K562 (cell line): ENCODE data around the gene MBNL1. TPM values are rescaled to one million over a fixed set of nuclear protein-coding genes. Genes with fewer than 3 reads are reported as not detected.

Experiments
- CHAMP1 ChIP-seq: fragments of 450-650 bp; IDR thresholded peaks from 2 replicates; pipeline ENCODE4 v1.6.1; 2016; ENCODE audit warnings: mild to moderate bottlenecking
- CHD1 ChIP-seq: fragments of 200-600 bp; sonication (generic); IDR thresholded peaks from one replicate; pipeline ENCODE4 v1.6.1; 2012; ENCODE audit warnings: mild to moderate bottlenecking, moderate library complexity, low read length, inconsistent platforms
- CHD4 ChIP-seq: fragments of 200-600 bp; sonication (generic); IDR thresholded peaks from 3 replicates; pipeline ENCODE4 v1.6.1; 2012; ENCODE audit warnings: low read depth, mild to moderate bottlenecking, mixed read lengths, low read length, inconsistent platforms; ENCODE audit not compliant: insufficient read depth, insufficient replicate concordance, poor library complexity, severe bottlenecking
- CXXC5 ChIP-seq: fragments of 250-450 bp; sonication (Bioruptor Pico); IDR thresholded peaks from 2 replicates; pipeline ENCODE4 v1.8.0; 2022; ENCODE audit warnings: inconsistent platforms, mild to moderate bottlenecking, moderate library complexity
- DIDO1 ChIP-seq: fragments of 450-650 bp; IDR thresholded peaks from 2 replicates; pipeline ENCODE4 v1.6.1; 2016; ENCODE audit warnings: low read depth, missing biosample characterization, missing genetic modification characterization
- ERF ChIP-seq: fragments of 450-650 bp; formaldehyde crosslinking; IDR thresholded peaks from 2 replicates; pipeline ENCODE4 v1.4.0; 2020; ENCODE audit warnings: mild to moderate bottlenecking, mixed read lengths
- KLF6 ChIP-seq: fragments of 250-450 bp; sonication (Bioruptor Pico); IDR thresholded peaks from 2 replicates; pipeline ENCODE4 v1.4.0; 2020; ENCODE audit warnings: mild to moderate bottlenecking, moderate library complexity, borderline replicate concordance
- MYC ChIP-seq, 2 experiments: fragments of 250-450 bp in 1 of 2; sonication (Bioruptor Pico) in 1 of 2; IDR thresholded peaks; 2 replicates each; pipeline versions ENCODE4 v1.5.1 to v1.6.1; 2012 to 2021; ENCODE audit warnings: low read depth in 2 of 2, borderline replicate concordance in 1 of 2, improper control_type of control experiment in 1 of 2, low read length in 1 of 2, mild to moderate bottlenecking in 1 of 2, moderate library complexity in 1 of 2
- PRMT5 ChIP-seq: sonication (generic); formaldehyde crosslinking; IDR thresholded peaks from 2 replicates; pipeline ENCODE4 v1.5.0; 2020; ENCODE audit warnings: missing genetic modification reagents
- RBM17 ChIP-seq: fragments of 200-400 bp; formaldehyde crosslinking; IDR thresholded peaks from 2 replicates; pipeline ENCODE4 v1.6.1; 2017; ENCODE audit warnings: low read depth, mild to moderate bottlenecking, low read length, borderline replicate concordance
- SAP30 ChIP-seq: fragments of 200-600 bp; sonication (generic); IDR thresholded peaks from 2 replicates; pipeline ENCODE4 v1.6.1; 2012; ENCODE audit warnings: borderline replicate concordance, low read depth, mild to moderate bottlenecking, moderate library complexity, low read length, control low read depth, inconsistent platforms; ENCODE audit not compliant: insufficient read depth, poor library complexity, severe bottlenecking
- SIX5 ChIP-seq, 2 experiments: IDR thresholded peaks; 2 replicates each; pipeline ENCODE4 v1.6.1; 2011; ENCODE audit warnings: low read length in 2 of 2, borderline replicate concordance in 1 of 2, low read depth in 1 of 2, mild to moderate bottlenecking in 1 of 2, moderate library complexity in 1 of 2; ENCODE audit not compliant: insufficient read depth in 1 of 2
- SLC30A9 ChIP-seq: fragments of 250-450 bp; sonication (Bioruptor Pico); IDR thresholded peaks from 2 replicates; pipeline ENCODE4 v1.8.0; 2022; ENCODE audit warnings: mild to moderate bottlenecking, moderate library complexity
- TEAD2 ChIP-seq: fragments of 450-650 bp; IDR thresholded peaks from 2 replicates; pipeline ENCODE4 v1.6.1; 2016; ENCODE audit warnings: missing genetic modification characterization, control low read depth, missing compliant biosample characterization
- ZBTB43 ChIP-seq: sonication (generic); formaldehyde crosslinking; IDR thresholded peaks from 2 replicates; pipeline ENCODE4 v1.8.0; 2023; ENCODE audit warnings: mild to moderate bottlenecking, missing genetic modification reagents
- ZC3H11A ChIP-seq: IDR thresholded peaks from 2 replicates; pipeline ENCODE4 v1.6.1; 2012; ENCODE audit warnings: low read depth, low read length, improper control_type of control experiment
- ZFP1 ChIP-seq: fragments of 450-650 bp; formaldehyde crosslinking; IDR thresholded peaks from 2 replicates; pipeline ENCODE4 v1.4.0; 2020; ENCODE audit warnings: mild to moderate bottlenecking, mixed read lengths
- ZNF143 ChIP-seq: sonication (generic); formaldehyde crosslinking; IDR thresholded peaks from 2 replicates; pipeline ENCODE4 v1.9.0; 2022; ENCODE audit warnings: mild to moderate bottlenecking, missing genetic modification reagents
- ZNF263 ChIP-seq: sonication (generic); formaldehyde crosslinking; IDR thresholded peaks from 2 replicates; pipeline ENCODE4 v1.8.0; 2022; ENCODE audit warnings: mild to moderate bottlenecking, missing genetic modification reagents, borderline replicate concordance
- ZNF280A ChIP-seq: fragments of 450-650 bp; IDR thresholded peaks from 2 replicates; pipeline ENCODE4 v1.6.1; 2018; ENCODE audit warnings: mild to moderate bottlenecking, low read depth; ENCODE audit not compliant: partially characterized antibody
- ZNF3 ChIP-seq: fragments of 250-450 bp; sonication (Bioruptor Pico); IDR thresholded peaks from 2 replicates; pipeline ENCODE4 v1.5.0; 2021; ENCODE audit warnings: mild to moderate bottlenecking, moderate library complexity
- ZNF347 ChIP-seq: fragments of 450-650 bp; formaldehyde crosslinking; IDR thresholded peaks from 2 replicates; pipeline ENCODE4 v1.4.0; 2020; ENCODE audit warnings: low read depth, mild to moderate bottlenecking, moderate library complexity
- ZNF57 ChIP-seq: fragments of 450-650 bp; formaldehyde crosslinking; IDR thresholded peaks from 2 replicates; pipeline ENCODE4 v1.4.0; 2020; ENCODE audit warnings: mild to moderate bottlenecking, moderate library complexity
- ZNF695 ChIP-seq: fragments of 450-650 bp; formaldehyde crosslinking; IDR thresholded peaks from 2 replicates; pipeline ENCODE4 v1.4.0; 2020; ENCODE audit warnings: mild to moderate bottlenecking, moderate library complexity
- polyA plus RNA-seq, 8 experiments: library from polyadenylated mRNA; depleted of rRNA in 4 of 8; stranded (reverse) in 5 of 8; unstranded in 3 of 8; fragments of >200 nt; fragmentation: Nextera tagmentation in 2 of 8; fragmentation: Illumina TruSeq in 1 of 8; extraction: Ambion mirVana in 2 of 8; extraction: Trizol in 1 of 8; gene quantifications; 2 replicates each; pipeline versions ENCODE4 v1.2.1 to v1.2.3, GENCODE V29; 2011 to 2014; ENCODE audit warnings: inconsistent platforms in 1 of 8, missing spikeins in 1 of 8
- total RNA-seq, 7 experiments: library from RNA; depleted of rRNA in 6 of 7; stranded (reverse); fragments of >200 nt in 6 of 7; fragmentation: Illumina TruSeq in 2 of 7; extraction: Trizol in 2 of 7; gene quantifications; 2 replicates each; pipeline versions ENCODE4 v1.2.1 to v1.2.3, GENCODE V29; 2011 to 2021; ENCODE audit warnings: low replicate concordance in 1 of 7

MBNL1 gene
- total and polyA plus RNA-seq, 9 of the 15 experiments (the other 6 are each of a cell fraction or from before 2014, with no cell fraction given) = 70.3 to 243 (median 220) TPM

DNA sequence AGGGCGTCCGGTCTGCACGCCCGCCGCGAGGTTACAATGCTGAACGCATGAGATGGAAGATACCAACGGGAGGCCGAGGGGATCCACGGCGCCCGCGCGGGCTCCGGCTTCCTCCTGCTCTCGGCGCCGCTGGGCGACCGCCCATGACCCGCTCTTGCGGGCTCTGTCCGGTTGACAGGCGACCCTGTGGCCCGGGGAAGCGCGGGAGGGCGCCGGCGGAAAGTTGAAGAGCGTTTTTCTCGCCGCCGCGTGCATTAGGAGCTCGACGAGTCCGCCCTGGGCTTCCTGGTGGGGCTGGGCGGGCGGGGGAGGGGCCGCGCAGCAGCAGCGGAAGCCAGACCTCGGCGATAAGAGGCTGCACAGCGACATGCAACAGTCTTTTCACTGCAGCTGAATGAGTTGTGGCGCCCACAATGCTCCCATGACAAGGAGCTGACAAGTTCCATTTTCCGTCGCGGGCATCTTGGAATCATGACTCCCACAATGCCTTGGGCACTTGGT is at the start of gene MBNL1 (continued):
- TF ChIP-seq ZBTB43 (CRISPR knock-in tag) = no peak
- TF ChIP-seq PRMT5 (CRISPR knock-in tag) = no peak
- TF ChIP-seq CHAMP1 = no peak; the same call in 1 of the 2 replicates
- no peak for TF ChIP-seq ZNF695 (CRISPR knock-in tag)
- no peak for TF ChIP-seq ZNF280A
- peak; percentile 89 for TF ChIP-seq CXXC5 (CRISPR knock-in tag)
- no peak for TF ChIP-seq DIDO1 (tag)
- TF ChIP-seq SIX5 (IDR thresholded peaks at IDR 0.05; ENCODE audit: borderline replicate concordance in 1 of 2, insufficient read depth in 1 of 2, low read depth in 1 of 2, low read length in 2 of 2) = no peak; a peak in 1 of 4 replicates
- no peak for TF ChIP-seq ZNF57 (CRISPR knock-in tag)
- no peak for TF ChIP-seq ZNF263 (CRISPR knock-in tag)
- no peak for TF ChIP-seq CHD1
- no peak for TF ChIP-seq ZNF3 (CRISPR knock-in tag)
- peak; percentile 86 for TF ChIP-seq MYC (IDR thresholded peaks at IDR 0.05; ENCODE audit: low read depth, low read length)
- TF ChIP-seq MYC (CRISPR knock-in tag; IDR thresholded peaks at IDR 0.05; ENCODE audit: borderline replicate concordance, low read depth) = peak; percentile 37; the same call in 1 of the 2 replicates
- no peak for TF ChIP-seq ZC3H11A
- no peak for TF ChIP-seq RBM17
- TF ChIP-seq SLC30A9 (CRISPR knock-in tag) = no peak
- TF ChIP-seq TEAD2 (tag) = no peak
- TF ChIP-seq ZNF347 (CRISPR knock-in tag) = no peak
- peak; percentile 29 for TF ChIP-seq ERF
- TF ChIP-seq CHD4 = no peak
- 0 out of 2 replicates have a peak, but pooled peaks have one; percentile 40 for TF ChIP-seq ZNF143 (CRISPR knock-in tag)
- TF ChIP-seq KLF6 (CRISPR knock-in tag) = no peak
- no peak for TF ChIP-seq SAP30
- no peak for TF ChIP-seq ZFP1 (CRISPR knock-in tag)
